MCF 10A (cell line): Measurements from ENCODE around the gene OR1K1. TPM values are rescaled to one million over a fixed set of nuclear protein-coding genes. Genes with fewer than 3 reads are reported as not detected.
"Not testable (repeated sequence)": the region's sequence is repeated elsewhere in the genome, so short reads cannot be mapped to it uniquely, and the experiment has no call there.

Experiments
- BruUV-seq: library from RNA; stranded (reverse); fragments of 400-500 nt; replicated peaks from 2 replicates; lab custom pipeline; 2021; lab: Mats Ljungman, UMichigan
- CTCF ChIA-PET: fragments of 300-600 bp; sonication (Branson Sonifier 250); formaldehyde crosslinking; extraction: SDS; loops from one replicate; lab custom pipeline; 2021; ENCODE audit warnings: antibody characterized with exemption, inconsistent platforms; lab: Yijun Ruan, JAX
- POLR2A ChIA-PET: fragments of 300-600, 350-650 bp; sonication (Branson Sonifier 250); formaldehyde crosslinking; extraction: SDS; loops from one replicate; lab custom pipeline; 2020; ENCODE audit warnings: antibody characterized with exemption, inconsistent platforms; lab: Yijun Ruan, JAX
- DNase-seq: peaks from one replicate; pipeline ENCODE4 v3.0.0-alpha.2; 2018; ENCODE audit not compliant: unreplicated experiment
- H3K27ac Mint-ChIP-seq: one replicate; pipeline ENCODE4 v1.8.0; 2022; ENCODE audit warnings: mild to moderate bottlenecking, low read depth, mixed read lengths; ENCODE audit not compliant: unreplicated experiment
- H3K27me3 Mint-ChIP-seq: one replicate; pipeline ENCODE4 v1.8.0; 2022; ENCODE audit warnings: mixed read lengths; ENCODE audit not compliant: insufficient read depth, unreplicated experiment
- H3K36me3 Mint-ChIP-seq: one replicate; pipeline ENCODE4 v1.8.0; 2022; ENCODE audit warnings: mild to moderate bottlenecking, moderate library complexity, mixed read lengths; ENCODE audit not compliant: insufficient read depth, unreplicated experiment
- H3K4me1 Mint-ChIP-seq: one replicate; pipeline ENCODE4 v1.8.0; 2022; ENCODE audit warnings: mixed read lengths; ENCODE audit not compliant: insufficient read depth, unreplicated experiment
- H3K4me3 Mint-ChIP-seq: one replicate; pipeline ENCODE4 v1.8.0; 2022; ENCODE audit warnings: mild to moderate bottlenecking, moderate library complexity, mixed read lengths; ENCODE audit not compliant: unreplicated experiment
- H3K9me3 Mint-ChIP-seq: one replicate; pipeline ENCODE4 v1.8.0; 2022; ENCODE audit warnings: mixed read lengths; ENCODE audit not compliant: unreplicated experiment
- intact Hi-C: fragments of 100-400 bp; cut with micrococcal nuclease; formaldehyde crosslinking; loops from 2 replicates; pipeline ENCODE4 v1.14.1; 2022
- total RNA-seq: library from RNA; stranded (reverse); gene quantifications from 2 replicates; pipeline ENCODE4 v1.2.3, GENCODE V29; 2022
- TF ChIP-seq, protein P1 (sequence below): fragments of 200-600 bp; IDR thresholded peaks from one replicate; pipeline ENCODE4 v1.8.0; 2022; ENCODE audit warnings: antibody characterized with exemption, mild to moderate bottlenecking; ENCODE audit not compliant: unreplicated experiment

OR1K1 gene
- total RNA-seq, 1 experiment from 2014 or later = not detected

DNA sequence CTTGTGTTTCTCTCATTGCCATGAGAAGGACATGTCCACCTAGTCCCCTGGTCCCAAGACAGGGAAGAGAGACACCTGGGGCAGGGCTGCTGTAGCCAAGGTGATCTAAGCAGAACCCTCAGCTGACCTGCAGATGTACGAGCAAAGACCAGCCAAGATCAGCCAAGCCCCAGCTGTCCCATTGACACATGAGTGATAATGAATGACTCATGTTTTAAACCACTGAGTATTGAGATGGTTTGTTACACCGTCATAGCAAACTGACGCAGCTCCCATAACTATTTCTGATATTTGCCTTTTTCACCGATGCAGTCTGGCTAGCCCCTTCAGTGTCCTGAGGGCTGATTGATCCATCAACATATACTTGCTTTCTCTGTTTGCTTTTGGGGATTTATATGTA, 6.7 kb downstream of the OR1K1 start:
- Mint-ChIP-seq H3K27me3 (no peaks in the 10 kb centered on the region), H3K27ac (no peak overlapping the region), H3K36me3 (no peaks in the 10 kb centered on the region), H3K4me1 (no peaks in the 10 kb centered on the region), H3K9me3 (peaks cover 8% of the 10 kb centered on the region), H3K4me3 (no peak overlapping the region)
- BruUV-seq = no TSS peak
- ChIA-PET CTCF (interaction anchor here (0.9 to 13.4 kb wide), 5 partner anchors 35 to 683 kb away, joined by 3 to 209 read pairs (median 4); no protein-coding TSS in a partner anchor), POLR2A (no interaction called here)
- TF ChIP-seq, protein P1, sequence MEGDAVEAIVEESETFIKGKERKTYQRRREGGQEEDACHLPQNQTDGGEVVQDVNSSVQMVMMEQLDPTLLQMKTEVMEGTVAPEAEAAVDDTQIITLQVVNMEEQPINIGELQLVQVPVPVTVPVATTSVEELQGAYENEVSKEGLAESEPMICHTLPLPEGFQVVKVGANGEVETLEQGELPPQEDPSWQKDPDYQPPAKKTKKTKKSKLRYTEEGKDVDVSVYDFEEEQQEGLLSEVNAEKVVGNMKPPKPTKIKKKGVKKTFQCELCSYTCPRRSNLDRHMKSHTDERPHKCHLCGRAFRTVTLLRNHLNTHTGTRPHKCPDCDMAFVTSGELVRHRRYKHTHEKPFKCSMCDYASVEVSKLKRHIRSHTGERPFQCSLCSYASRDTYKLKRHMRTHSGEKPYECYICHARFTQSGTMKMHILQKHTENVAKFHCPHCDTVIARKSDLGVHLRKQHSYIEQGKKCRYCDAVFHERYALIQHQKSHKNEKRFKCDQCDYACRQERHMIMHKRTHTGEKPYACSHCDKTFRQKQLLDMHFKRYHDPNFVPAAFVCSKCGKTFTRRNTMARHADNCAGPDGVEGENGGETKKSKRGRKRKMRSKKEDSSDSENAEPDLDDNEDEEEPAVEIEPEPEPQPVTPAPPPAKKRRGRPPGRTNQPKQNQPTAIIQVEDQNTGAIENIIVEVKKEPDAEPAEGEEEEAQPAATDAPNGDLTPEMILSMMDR = no peak
- no peak for DNase-seq
- intact Hi-C loops = no loop called here

DNA sequence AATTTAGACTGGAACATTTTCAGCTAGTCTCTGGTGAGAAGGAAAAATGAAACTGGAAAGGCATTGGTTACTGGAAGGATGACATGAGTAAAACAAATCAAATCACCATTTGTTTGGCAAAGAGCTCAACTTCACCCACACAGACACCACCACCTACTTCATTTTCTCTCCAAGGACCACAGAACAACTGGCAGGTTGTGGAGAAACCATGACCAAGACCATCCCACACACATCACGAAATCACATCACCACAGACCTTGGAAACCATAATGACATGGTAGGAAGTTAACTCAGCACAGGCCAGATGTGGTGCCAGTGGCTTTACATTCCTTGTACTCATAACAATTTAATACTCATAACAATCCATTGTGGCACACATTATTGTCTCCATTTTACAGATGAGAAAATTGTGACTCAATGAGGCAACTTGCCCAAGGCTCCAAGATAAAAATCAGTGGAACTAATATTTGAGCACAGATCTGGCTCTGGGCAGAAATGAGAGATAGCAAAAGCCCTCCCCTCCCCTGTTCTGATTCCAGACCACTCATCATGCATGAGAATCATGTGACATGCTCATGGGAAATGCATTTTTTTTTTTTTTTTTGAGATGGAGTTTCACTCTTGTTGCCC, 7.5 kb downstream of the OR1K1 start:
- Mint-ChIP-seq H3K9me3 (peaks cover 8% of the 10 kb centered on the region), H3K4me1 (no peaks in the 10 kb centered on the region), H3K36me3 (no peaks in the 10 kb centered on the region), H3K4me3 (no peak overlapping the region), H3K27me3 (no peaks in the 10 kb centered on the region), H3K27ac (no peak overlapping the region)
- no TSS peak for BruUV-seq
- ChIA-PET CTCF (interaction anchor here (0.7 to 13.4 kb wide), 8 partner anchors 36 to 708 kb away, joined by 3 to 209 read pairs (median 4); no protein-coding TSS in a partner anchor), POLR2A (no interaction called here)
- TF ChIP-seq, protein P1 = no peak
- no peak for DNase-seq
- intact Hi-C loops = no loop called here

DNA sequence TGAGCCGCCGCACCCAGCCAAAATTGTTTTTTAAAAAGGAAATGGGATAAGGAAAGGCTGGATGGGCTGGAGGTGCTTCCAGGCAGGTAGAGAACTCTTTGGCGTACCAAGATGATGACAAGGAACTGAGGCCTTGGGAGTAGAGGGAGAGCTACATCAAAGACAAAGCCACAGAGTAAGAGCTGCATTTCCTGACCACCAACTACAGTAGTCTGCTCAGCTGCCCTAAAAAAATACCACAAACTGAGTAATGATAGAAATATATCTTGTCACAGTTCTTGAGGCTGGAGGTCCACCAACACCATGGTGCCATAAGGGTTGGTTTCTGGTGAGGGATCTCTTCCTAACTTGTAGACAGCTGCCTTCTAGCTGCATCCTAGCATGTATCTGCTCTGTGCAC, 8.2 kb downstream of the OR1K1 start:
- no peak for DNase-seq
- TF ChIP-seq, protein P1 = no peak
- no TSS peak for BruUV-seq
- Mint-ChIP-seq H3K27ac (no peak overlapping the region), H3K9me3 (peaks cover 8% of the 10 kb centered on the region), H3K27me3 (no peaks in the 10 kb centered on the region), H3K36me3 (no peaks in the 10 kb centered on the region), H3K4me3 (no peak overlapping the region), H3K4me1 (no peaks in the 10 kb centered on the region)
- ChIA-PET CTCF (interaction anchor here (0.6 to 13.4 kb wide), 13 partner anchors 11 to 709 kb away, joined by 3 to 209 read pairs (median 3); no protein-coding TSS in a partner anchor), POLR2A (no interaction called here)
- intact Hi-C loops = no loop called here

GRCh38 chr9:122809261-122809660, 9.3 kb downstream of the OR1K1 start:
- H3K36me3 Mint-ChIP-seq, H3K4me3 Mint-ChIP-seq, H3K4me1 Mint-ChIP-seq, H3K27ac Mint-ChIP-seq, POLR2A ChIA-PET, H3K9me3 Mint-ChIP-seq, H3K27me3 Mint-ChIP-seq, BruUV-seq, DNase-seq, intact Hi-C loops: not testable (repeated sequence)
- CTCF ChIA-PET = interaction anchor here (0.7 to 13.4 kb wide), 22 partner anchors 9 to 710 kb away, joined by 3 to 209 read pairs (median 5); partner anchors contain the start of genes OR1J1 and OR1K1
